ENCODE data around the gene ANKLE2. TPM values are rescaled to one million over a fixed set of nuclear protein-coding genes. Genes with fewer than 3 reads are reported as not detected.

Gene ANKLE2
- total and polyA plus RNA-seq, 2 of the 13 experiments (the other 11 are each of a cell fraction or from before 2014, with no cell fraction given): 35.3 to 37.1 TPM

DNA sequence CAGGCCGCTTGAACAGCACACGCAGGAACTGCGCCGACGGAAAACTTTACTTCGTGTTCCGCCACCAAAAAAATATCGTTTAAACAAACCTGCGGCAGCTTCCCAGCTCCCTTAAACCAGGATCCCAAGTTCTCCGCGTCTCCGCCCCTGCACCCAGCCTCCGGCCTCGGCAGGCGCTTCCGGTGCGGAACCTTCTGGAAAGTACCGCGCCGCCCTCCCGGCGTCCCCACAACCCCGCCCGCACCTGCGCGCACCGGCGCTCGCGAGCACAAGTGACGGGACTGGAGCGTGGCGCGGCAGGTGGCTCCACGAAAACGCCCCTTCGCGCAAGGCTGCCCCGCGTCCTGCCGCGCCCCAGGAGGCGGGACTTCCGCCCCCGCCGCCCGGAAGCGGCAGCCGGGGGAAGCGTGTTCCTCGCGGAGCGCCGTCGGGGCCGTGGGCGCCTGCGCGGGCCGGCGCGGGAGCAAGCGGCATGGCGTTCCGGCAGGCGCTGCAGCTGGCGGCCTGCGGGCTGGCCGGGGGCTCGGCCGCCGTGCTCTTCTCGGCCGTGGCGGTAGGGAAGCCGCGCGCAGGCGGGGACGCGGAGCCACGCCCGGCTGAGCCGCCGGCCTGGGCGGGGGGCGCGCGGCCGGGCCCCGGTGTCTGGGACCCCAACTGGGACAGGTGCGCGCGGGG lies 51.1 kb downstream of the ANKLE2 start, which contains the start of gene PGAM5 (continued):
- TF ChIP-seq ZEB1 (IDR thresholded peaks at IDR 0.05; ENCODE audit: insufficient replicate concordance, low read depth) (no peak), MIER3 (CRISPR knock-in tag; IDR thresholded peaks at IDR 0.05; ENCODE audit: borderline replicate concordance) (0 out of 2 replicates have a peak, but pooled peaks have one; percentile 47), ZNF598 (CRISPR knock-in tag; IDR thresholded peaks at IDR 0.05; ENCODE audit: borderline replicate concordance) (no peak; the same call in 1 of the 2 replicates), ZNF563 (CRISPR knock-in tag; IDR thresholded peaks at IDR 0.05) (peak; percentile 77; the same call in 1 of the 2 replicates), SMYD3 (CRISPR knock-in tag; IDR thresholded peaks at IDR 0.05) (peak; percentile 64; the same call in 1 of the 2 replicates), ARNTL (CRISPR knock-in tag; IDR thresholded peaks at IDR 0.05) (no peak), ZNF549 (CRISPR knock-in tag; IDR thresholded peaks at IDR 0.05) (no peak), ZNF629 (CRISPR knock-in tag; conservative IDR thresholded peaks at IDR 0.05) (no peak), ZNF782 (CRISPR knock-in tag; IDR thresholded peaks at IDR 0.05; ENCODE audit: borderline replicate concordance) (peak; percentile 79; the same call in 1 of the 2 replicates), REL (CRISPR knock-in tag; conservative IDR thresholded peaks at IDR 0.05) (peak; percentile 69; the same call in 1 of the 2 replicates), ZFP62 (CRISPR knock-in tag; IDR thresholded peaks at IDR 0.05) (no peak), FOSL1 (CRISPR knock-in tag; IDR thresholded peaks at IDR 0.05; ENCODE audit: borderline replicate concordance) (no peak), ZNF350 (CRISPR knock-in tag; IDR thresholded peaks at IDR 0.05; ENCODE audit: borderline replicate concordance, low read depth) (peak; percentile 44; the same call in 1 of the 2 replicates), MAZ (IDR thresholded peaks at IDR 0.05; ENCODE audit: borderline replicate concordance, low read depth, low read length) (no peak), MAZ (CRISPR knock-in tag; IDR thresholded peaks at IDR 0.05; ENCODE audit: low read depth) (peak; percentile 67), SRSF9 (IDR thresholded peaks at IDR 0.05; ENCODE audit: borderline replicate concordance, insufficient read depth, low read depth, low read length, poor library complexity, severe bottlenecking) (no peak), NFRKB (IDR thresholded peaks at IDR 0.05) (no peak), ZNF3 (CRISPR knock-in tag; IDR thresholded peaks at IDR 0.05) (no peak), TARDBP (CRISPR knock-in tag; IDR thresholded peaks at IDR 0.05) (peak; percentile 87), GATAD2A (CRISPR knock-in tag; IDR thresholded peaks at IDR 0.05) (peak; percentile 87), ZFP36L2 (CRISPR knock-in tag; IDR thresholded peaks at IDR 0.05) (0 out of 2 replicates have a peak, but pooled peaks have one; percentile 78)
- TF ChIP-seq, protein P1, sequence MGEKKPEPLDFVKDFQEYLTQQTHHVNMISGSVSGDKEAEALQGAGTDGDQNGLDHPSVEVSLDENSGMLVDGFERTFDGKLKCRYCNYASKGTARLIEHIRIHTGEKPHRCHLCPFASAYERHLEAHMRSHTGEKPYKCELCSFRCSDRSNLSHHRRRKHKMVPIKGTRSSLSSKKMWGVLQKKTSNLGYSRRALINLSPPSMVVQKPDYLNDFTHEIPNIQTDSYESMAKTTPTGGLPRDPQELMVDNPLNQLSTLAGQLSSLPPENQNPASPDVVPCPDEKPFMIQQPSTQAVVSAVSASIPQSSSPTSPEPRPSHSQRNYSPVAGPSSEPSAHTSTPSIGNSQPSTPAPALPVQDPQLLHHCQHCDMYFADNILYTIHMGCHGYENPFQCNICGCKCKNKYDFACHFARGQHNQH (CRISPR knock-in tag; IDR thresholded peaks at IDR 0.05): peak; percentile 81
- TF ChIP-seq, protein P2, sequence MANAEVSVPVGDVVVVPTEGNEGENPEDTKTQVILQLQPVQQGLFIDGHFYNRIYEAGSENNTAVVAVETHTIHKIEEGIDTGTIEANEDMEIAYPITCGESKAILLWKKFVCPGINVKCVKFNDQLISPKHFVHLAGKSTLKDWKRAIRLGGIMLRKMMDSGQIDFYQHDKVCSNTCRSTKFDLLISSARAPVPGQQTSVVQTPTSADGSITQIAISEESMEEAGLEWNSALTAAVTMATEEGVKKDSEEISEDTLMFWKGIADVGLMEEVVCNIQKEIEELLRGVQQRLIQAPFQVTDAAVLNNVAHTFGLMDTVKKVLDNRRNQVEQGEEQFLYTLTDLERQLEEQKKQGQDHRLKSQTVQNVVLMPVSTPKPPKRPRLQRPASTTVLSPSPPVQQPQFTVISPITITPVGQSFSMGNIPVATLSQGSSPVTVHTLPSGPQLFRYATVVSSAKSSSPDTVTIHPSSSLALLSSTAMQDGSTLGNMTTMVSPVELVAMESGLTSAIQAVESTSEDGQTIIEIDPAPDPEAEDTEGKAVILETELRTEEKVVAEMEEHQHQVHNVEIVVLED (CRISPR knock-in tag; IDR thresholded peaks at IDR 0.05; ENCODE audit: borderline replicate concordance): peak; percentile 76
- TF ChIP-seq, protein P3, sequence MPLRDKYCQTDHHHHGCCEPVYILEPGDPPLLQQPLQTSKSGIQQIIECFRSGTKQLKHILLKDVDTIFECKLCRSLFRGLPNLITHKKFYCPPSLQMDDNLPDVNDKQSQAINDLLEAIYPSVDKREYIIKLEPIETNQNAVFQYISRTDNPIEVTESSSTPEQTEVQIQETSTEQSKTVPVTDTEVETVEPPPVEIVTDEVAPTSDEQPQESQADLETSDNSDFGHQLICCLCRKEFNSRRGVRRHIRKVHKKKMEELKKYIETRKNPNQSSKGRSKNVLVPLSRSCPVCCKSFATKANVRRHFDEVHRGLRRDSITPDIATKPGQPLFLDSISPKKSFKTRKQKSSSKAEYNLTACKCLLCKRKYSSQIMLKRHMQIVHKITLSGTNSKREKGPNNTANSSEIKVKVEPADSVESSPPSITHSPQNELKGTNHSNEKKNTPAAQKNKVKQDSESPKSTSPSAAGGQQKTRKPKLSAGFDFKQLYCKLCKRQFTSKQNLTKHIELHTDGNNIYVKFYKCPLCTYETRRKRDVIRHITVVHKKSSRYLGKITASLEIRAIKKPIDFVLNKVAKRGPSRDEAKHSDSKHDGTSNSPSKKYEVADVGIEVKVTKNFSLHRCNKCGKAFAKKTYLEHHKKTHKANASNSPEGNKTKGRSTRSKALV (CRISPR knock-in tag; IDR thresholded peaks at IDR 0.05): peak; percentile 41; the same call in 1 of the 2 replicates
- TF ChIP-seq, protein P4, sequence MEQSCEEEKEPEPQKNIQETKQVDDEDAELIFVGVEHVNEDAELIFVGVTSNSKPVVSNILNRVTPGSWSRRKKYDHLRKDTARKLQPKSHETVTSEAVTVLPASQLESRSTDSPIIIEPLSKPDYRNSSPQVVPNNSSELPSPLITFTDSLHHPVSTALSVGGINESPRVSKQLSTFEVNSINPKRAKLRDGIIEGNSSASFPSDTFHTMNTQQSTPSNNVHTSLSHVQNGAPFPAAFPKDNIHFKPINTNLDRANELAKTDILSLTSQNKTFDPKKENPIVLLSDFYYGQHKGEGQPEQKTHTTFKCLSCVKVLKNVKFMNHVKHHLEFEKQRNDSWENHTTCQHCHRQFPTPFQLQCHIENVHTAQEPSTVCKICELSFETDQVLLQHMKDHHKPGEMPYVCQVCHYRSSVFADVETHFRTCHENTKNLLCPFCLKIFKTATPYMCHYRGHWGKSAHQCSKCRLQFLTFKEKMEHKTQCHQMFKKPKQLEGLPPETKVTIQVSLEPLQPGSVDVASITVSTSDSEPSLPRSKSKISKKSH (CRISPR knock-in tag; IDR thresholded peaks at IDR 0.05; ENCODE audit: borderline replicate concordance): peak; percentile 83
